Jurkat, Clone E6-1 (cell line): Measurements from ENCODE around the gene C6orf163. TPM values are rescaled to one million over a fixed set of nuclear protein-coding genes. Genes with fewer than 3 reads are reported as not detected.
"Not testable (repeated sequence)": the region's sequence is repeated elsewhere in the genome, so short reads cannot be mapped to it uniquely, and the experiment has no call there.

Source experiments
- DNase-seq: peaks from one replicate; pipeline ENCODE4 v3.0.0-alpha.2; 2011; ENCODE audit warnings: low read depth, low spot score
- H3K4me3 ChIP-seq: 2 replicates; pipeline ENCODE4 v1.5.1; 2011; ENCODE audit warnings: mild to moderate bottlenecking, low read length, control low read depth, moderate library complexity
- polyA plus RNA-seq: library from polyadenylated mRNA; unstranded; fragments of >200 nt; gene quantifications from one replicate; pipeline ENCODE4 v1.2.1, GENCODE V29; 2012; ENCODE audit warnings: missing spikeins; ENCODE audit not compliant: insufficient read length, insufficient read depth

Gene C6orf163
- polyA plus RNA-seq = 1.3 TPM

- no peak within 1 kb of the TSS for H3K4me3 ChIP-seq
- no peak for DNase-seq
These were observed at the start of gene C6orf163 for GRCh38 chr6:87344731-87345130. Gene C6orf163 (plus strand): TSS chr6:87344813. CDS start chr6:87345100, 287 bp downstream.

GRCh38 chr6:87297119-87297518 lies 47.5 kb upstream of the C6orf163 start:
- no peak for DNase-seq

DNA sequence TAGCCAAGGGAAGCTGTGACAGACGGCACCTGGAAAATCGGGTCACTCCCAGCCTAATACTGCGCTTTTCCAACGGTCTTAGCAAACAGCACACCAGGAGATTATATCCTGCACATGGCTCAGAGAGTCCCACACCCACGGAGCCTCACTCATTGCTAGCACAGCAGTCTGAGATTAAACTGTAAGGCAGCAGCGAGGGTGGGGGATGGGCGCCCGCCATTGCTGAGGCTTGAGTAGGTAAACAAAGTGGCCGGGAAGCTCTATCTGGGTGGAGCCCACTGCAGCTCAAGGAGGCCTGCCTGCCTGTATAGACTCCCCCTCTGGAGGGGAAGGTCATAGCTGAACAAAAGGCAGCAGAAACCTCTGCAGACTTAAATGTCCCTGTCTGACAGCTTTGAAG lies 43.3 kb upstream of the C6orf163 start:
- DNase-seq, H3K4me3 ChIP-seq: not testable (repeated sequence)

More at GRCh38 chr6:87297119-87297518, 47.5 kb upstream of the C6orf163 start:
- H3K4me3 ChIP-seq = no peak overlapping the region

- DNase-seq = no peak
- H3K4me3 ChIP-seq = no peak overlapping the region
These were observed 35.6 kb upstream of the C6orf163 start for GRCh38 chr6:87308970-87309369.

DNA sequence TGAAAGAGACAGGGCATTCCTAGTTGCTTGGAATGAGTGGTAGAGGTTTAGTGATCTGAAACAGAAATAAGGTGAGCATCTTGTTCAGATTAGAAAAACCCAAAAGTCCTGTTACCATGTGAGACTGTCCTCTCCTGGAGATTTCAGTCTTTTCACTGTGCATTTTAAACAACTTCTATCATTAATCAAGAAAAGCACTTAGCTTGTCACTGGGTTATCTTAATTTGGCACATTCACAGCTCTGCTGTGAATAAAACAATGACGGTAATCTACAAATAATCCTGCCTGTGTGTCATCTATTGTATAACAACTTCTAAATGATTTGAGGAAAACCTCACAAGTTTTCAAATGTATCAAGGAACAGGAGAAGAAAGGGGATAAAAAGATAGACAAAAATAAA lies 31.8 kb upstream of the C6orf163 start:
- no peak for DNase-seq
- H3K4me3 ChIP-seq = no peak overlapping the region

DNA sequence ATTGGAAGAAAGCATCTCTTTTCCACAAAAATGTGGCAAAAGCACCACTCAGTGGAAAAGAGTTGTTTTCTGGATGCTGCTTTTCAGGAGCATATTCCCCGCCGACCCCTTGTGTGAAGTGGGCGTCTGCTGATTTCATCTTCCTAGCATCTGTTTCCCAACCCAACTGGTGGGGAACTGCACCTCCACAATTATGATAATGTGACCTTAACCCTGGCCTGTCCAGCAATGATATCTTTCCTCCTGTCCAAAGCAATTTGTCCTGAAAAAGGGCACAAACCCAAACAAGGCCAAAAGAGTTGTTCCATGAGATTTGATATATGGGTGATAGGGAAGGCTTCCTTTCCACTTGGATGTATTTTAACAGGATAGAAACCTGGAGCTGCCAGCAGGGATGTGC lies 29.5 kb upstream of the C6orf163 start:
- H3K4me3 ChIP-seq = no peak overlapping the region
- no peak for DNase-seq

DNA sequence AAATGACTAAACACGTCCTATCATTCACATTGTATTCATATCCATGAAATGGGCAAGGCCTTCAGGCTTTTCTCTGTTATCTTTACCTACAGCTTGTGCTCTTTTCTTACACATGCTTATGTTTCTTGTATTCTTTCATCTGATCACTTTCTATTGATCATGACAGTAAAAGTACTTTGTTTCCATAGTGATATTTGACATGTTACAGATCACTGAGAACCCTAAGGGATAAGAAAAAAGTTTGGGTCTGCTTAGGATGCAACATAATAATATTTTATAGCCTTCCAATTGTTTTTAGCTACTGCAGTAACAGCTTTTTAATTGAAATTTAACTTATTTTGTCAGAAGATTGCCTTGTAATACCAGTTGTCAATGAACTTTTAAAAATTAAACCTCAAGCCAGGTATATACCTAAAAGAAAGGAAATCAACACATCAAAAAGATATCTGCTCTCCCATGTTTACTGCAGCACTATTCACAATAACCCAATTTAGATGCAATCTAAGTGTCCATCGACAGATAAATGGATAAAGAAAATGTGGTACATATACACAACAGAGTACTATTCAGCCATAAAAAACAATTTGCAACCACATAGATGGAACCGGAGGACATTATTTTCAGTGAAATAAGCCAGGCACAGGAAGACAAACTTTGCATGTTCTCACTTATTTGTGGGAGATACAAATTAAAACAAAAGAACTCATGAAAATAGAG lies 25.2 kb upstream of the C6orf163 start:
- no peak for DNase-seq
- no peak overlapping the region for H3K4me3 ChIP-seq

DNA sequence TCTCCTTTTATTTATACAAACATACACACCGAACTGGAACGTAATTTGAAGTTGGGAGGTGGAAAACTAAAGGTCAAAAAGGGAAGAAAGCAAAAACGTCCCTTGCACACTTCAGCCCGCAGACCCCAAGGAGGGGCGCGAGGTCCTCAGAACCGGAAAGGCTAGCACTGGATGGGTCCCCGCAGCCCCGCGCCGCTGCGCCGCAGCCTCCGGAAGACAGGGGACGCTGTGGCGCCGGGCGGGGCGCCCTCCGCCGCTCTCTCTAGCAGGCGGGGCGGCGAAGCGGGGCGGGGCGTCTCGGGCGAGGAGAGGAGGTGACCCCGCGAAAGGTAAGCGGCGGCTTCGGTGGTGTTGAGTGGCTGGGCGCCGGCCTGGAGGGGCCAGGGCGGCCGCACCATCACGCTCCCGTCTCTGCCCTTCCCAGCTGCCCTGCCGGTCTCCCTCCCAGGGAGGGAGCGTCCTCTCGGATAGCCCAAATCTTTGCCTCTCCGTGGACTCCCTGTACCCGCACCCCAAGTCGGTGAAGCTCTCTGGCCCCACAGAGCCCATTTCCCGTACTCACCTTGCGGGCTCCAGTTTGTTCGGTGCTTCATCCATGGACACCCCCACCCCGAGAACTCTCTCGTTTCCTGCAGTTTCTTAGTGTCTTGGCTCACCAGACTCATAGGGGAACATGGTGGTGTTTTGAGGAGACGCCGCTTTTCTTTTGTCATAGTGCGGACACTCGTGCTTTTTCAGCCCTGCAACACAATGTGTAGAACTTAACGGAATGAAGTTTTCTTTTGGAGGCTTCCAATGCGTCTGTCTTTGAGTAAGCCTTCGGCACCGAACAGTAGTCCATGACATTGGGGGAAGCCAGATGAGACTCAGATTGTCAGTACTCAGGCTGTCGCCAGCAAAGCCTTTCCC lies 22.1 kb upstream of the C6orf163 start, which contains the start of gene SMIM8:
SMIM8 (plus strand) TSS at position 285 of the 909 bp plus-strand sequence. CDS start 14,444 bp downstream, outside the sequence.
- H3K4me3 ChIP-seq = peak within 1 kb of the TSS; percentile 98
- peak; percentile 45 for DNase-seq

DNA sequence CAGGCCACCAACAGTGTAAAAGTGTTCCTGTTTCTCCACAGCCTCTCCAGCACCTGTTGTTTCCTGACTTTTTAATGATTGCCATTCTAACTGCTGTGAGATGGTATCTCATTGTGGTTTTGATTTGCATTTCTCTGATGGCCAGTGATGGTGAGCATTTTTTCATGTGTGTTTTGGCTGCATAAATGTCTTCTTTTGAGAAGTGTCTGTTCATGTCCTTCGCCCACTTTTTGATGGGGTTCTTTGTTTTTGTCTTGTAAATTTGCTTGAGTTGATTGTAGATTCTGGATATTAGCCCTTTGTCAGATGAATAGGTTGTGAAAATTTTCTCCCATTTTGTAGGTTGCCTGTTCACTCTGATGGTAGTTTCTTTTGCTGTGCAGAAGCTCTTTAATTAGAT lies 20.7 kb upstream of the C6orf163 start:
- not testable (repeated sequence) for H3K4me3 ChIP-seq, DNase-seq

GRCh38 chr6:87330961-87331360 lies 13.7 kb upstream of the C6orf163 start:
- no peak overlapping the region for H3K4me3 ChIP-seq

DNA sequence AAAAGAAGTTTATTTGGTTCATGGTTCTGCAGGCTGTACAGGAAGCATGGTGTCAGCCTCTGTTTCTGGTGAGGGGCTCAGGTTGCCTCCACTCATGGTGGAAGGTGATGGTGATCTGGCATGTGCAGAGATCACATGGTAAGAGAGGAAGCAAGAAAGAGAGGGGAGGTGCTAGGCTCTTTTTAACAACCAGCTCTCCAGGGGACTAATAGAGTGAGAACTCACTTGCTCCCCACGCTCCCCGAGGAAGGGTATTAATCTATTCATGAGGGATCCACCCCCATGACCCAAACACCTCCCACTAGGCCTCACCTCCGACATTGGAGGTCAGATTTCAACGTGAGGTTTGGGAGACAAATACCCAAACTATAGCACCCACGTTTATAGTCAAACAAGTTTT lies 11.6 kb upstream of the C6orf163 start:
- no peak for DNase-seq
- H3K4me3 ChIP-seq = no peak overlapping the region

More at GRCh38 chr6:87330961-87331360, 13.7 kb upstream of the C6orf163 start:
- no peak for DNase-seq

DNA sequence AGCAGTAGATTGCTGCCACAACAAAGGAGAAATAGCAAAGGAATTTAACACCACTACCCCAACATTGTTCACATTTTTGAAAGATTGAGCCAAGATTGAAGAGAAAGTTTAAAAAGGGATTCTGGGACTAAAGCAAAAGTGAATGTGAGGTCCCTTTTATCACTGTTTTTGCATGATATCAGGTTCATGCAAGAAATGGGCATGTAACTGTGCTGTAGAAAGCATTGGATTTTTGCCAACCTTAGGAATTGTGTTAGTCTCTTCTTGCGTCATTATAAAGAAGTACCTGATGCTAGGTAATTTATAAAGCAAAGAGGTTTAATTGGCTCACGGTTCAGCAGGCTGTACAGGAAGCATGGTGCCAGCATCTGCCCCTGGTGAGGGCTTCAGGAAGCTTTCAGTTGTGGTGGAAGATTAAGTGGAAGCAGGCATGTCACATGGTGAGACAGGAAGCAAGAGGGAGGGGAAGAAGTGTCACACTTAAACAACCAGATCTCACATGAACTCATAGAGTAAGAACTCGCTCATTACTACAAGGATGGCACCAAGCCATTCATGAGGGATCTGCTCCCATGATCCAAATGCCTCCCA lies 10.9 kb upstream of the C6orf163 start:
- peak; percentile 73 for DNase-seq
- no peak overlapping the region for H3K4me3 ChIP-seq

DNA sequence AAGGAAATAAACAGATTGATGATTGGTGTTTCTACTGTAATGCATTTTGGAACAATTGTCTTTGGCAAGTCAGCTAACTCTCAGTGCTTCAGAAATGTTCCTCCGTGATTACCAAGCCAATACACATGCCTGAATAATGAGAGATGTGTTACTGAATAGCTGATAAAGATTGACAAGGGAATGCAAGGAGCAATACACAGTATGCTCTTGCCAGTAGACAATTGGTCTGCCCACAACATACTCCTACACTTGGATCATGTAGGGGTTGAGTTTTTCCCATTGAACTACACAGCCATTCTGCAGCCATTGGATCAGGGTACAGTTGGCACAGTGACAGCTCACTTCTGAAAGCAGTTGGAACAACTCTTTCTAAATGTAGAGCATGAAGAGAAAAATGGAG lies 9.9 kb upstream of the C6orf163 start:
- H3K4me3 ChIP-seq = no peak overlapping the region
- DNase-seq = no peak

GRCh38 chr6:87336367-87336766 lies 8.2 kb upstream of the C6orf163 start:
- no peak overlapping the region for H3K4me3 ChIP-seq
- DNase-seq = no peak

- H3K4me3 ChIP-seq = no peak overlapping the region
- no peak for DNase-seq
These were observed 4.4 kb upstream of the C6orf163 start for GRCh38 chr6:87340230-87340629.

DNA sequence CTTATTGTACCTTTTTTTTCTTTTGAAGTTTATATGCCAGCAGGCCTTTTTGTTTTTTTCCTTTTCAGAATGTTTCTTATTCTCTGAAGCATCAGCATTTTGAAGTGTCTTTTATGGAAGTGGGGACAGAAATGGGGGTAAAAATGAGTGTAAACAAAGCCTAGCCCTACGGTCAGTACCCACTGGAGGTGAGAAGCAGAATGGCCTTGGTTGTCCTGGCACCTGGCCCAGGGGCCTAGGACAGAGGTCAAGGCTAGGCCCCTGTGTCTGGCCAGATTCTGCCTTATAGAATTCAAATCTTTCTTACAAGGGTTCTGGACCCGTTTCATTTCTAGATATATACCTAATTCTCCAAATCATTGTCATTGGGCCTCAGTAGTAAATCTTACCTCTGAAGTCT lies 3.5 kb upstream of the C6orf163 start:
- no peak for DNase-seq
- H3K4me3 ChIP-seq = no peak overlapping the region

- H3K4me3 ChIP-seq = no peak overlapping the region
- DNase-seq = no peak
These were observed 2.7 kb upstream of the C6orf163 start for GRCh38 chr6:87341899-87342298.

GRCh38 chr6:87342829-87343228 lies 1.8 kb upstream of the C6orf163 start:
- DNase-seq = no peak
- H3K4me3 ChIP-seq = no peak overlapping the region

- no peak for DNase-seq
- no peak overlapping the region for H3K4me3 ChIP-seq
These were observed 2.1 kb downstream of the C6orf163 start for GRCh38 chr6:87346700-87347099.

GRCh38 chr6:87349896-87350295 lies 5.3 kb downstream of the C6orf163 start:
- no peak for DNase-seq
- H3K4me3 ChIP-seq = no peak overlapping the region
